ENCODE results near the gene NSD1.

- TF ChIP-seq CTCF (IDR thresholded peaks at IDR 0.05; ENCODE audit: insufficient read depth, low read length) (no peak), POLR2AphosphoS5 (IDR thresholded peaks at IDR 0.05; ENCODE audit: low read depth) (no peak), GABPA (IDR thresholded peaks at IDR 0.05; ENCODE audit: low read depth) (no peak), REST (IDR thresholded peaks at IDR 0.05; ENCODE audit: insufficient replicate concordance, low read depth) (no peak)
Measured at GRCh38 chr5:177142098-177142611, 8.6 kb downstream of the NSD1 start.
